Mucosa of rectum (tissue), 2 donors: ENCODE measurements around the gene ERRFI1.
"Not testable (repeated sequence)": the region's sequence is repeated elsewhere in the genome, so short reads cannot be mapped to it uniquely, and the experiment has no call there.

Source experiments
- H3K27ac ChIP-seq, 2 donors: one replicate each; pipeline ENCODE4 v1.7.0; 2013; ENCODE audit warnings: inconsistent platforms in 2 of 2, low read depth in 2 of 2, low read length in 2 of 2
- H3K27me3 ChIP-seq, 2 donors: one replicate each; pipeline ENCODE4 v1.7.0; 2013; ENCODE audit warnings: low read length in 2 of 2; ENCODE audit not compliant: control insufficient read depth in 2 of 2, insufficient read depth in 2 of 2
- H3K36me3 ChIP-seq, 2 donors: one replicate each; pipeline ENCODE4 v1.7.0; 2013; ENCODE audit warnings: low read length in 2 of 2; ENCODE audit not compliant: control insufficient read depth in 2 of 2, insufficient read depth in 2 of 2
- H3K4me1 ChIP-seq, 2 donors: one replicate each; pipeline ENCODE4 v1.7.0; 2013; ENCODE audit warnings: low read length in 2 of 2, mild to moderate bottlenecking in 1 of 2; ENCODE audit not compliant: control insufficient read depth in 2 of 2, insufficient read depth in 2 of 2
- H3K4me3 ChIP-seq, 2 donors: one replicate each; pipeline ENCODE4 v1.7.0; 2013; ENCODE audit warnings: low read length in 2 of 2
- H3K9ac ChIP-seq, 2 donors: one replicate each; pipeline ENCODE4 v1.7.0; 2013; ENCODE audit warnings: low read length in 2 of 2, low read depth in 1 of 2, mild to moderate bottlenecking in 1 of 2
- H3K9me3 ChIP-seq, 2 donors: one replicate each; pipeline ENCODE4 v1.7.0; 2013; ENCODE audit warnings: low read length in 2 of 2; ENCODE audit not compliant: control insufficient read depth in 2 of 2
- donor health status: healthy.
- donor health status: Normal muscosa, but diverticular disease.

The ERRFI1 gene

DNA sequence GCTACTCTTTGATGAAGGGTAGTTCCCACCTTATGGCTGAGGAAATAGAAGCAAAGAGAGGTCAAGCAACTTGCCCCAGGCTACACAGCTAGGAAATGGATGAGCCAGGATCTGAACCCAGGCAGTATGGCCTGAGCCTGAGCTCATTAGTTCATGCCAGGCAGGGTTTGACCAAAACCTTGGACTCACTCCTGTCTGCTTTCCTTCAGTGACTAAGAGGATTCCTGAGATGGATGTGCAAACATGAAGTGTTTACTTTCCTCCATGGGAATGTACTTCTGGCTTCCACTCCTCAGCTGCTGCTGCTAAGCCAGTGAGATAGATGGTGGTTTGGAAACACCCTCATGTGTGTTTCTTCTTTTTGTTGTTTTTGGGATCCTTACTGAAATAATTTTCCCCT is 35.1 kb upstream of the ERRFI1 start:
- H3K27me3 ChIP-seq: no peaks in the 10 kb centered on the region
- H3K36me3 ChIP-seq: no peaks in the 10 kb centered on the region
- H3K27ac ChIP-seq: peak overlapping the region in 1 of 2 donors; percentile 61
- H3K9ac ChIP-seq: no peak overlapping the region
- H3K9me3 ChIP-seq: no peaks in the 10 kb centered on the region
- H3K4me1 ChIP-seq: peaks cover 0 to 4% of the 10 kb centered on the region in 2 donors
- no peak overlapping the region for H3K4me3 ChIP-seq

DNA sequence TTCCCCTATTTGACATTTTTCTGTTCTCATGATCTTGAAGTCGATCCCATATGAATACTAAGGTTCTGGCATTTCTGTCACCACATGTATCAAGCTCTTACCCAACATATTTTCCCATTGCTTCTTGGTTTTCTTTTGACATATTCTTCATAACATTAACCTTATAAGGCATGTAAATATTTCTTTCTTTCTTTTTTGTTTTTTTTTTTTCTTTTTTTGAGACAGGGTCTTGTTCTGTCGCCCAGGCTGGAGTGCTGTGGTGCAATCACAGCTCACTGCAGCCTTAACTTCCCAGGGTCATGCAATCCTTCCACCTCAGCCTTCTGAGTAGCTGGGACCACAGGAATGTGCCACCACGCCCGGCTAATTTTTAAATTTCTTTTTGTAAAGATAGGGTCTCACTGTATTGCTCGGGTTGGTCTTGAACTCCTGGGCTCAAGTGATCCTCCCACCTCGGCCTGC is 33.1 kb upstream of the ERRFI1 start:
- H3K27ac ChIP-seq: no peak overlapping the region

DNA sequence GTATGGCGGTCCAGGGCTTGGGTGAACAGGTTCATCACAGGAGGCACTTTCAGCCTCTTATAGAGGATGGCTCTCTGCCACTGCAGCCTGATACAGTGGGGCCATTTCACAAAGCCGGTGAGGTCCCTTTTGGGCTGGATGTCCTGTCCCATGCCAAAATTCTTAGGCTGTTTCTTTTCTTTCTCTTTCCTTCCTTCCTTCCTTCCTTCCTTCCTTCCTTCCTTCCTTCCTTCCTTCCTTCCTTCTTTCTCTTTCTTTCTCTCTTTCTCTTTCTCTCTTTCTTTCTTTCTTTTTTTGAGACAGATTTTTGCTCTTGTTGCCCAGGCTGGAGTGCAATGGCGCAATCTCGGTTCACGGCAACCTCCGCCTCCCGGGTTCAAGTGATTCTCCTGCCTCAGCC is 31.7 kb upstream of the ERRFI1 start:
- H3K27me3 ChIP-seq, H3K9ac ChIP-seq, H3K27ac ChIP-seq, H3K9me3 ChIP-seq, H3K36me3 ChIP-seq, H3K4me1 ChIP-seq, H3K4me3 ChIP-seq: not testable (repeated sequence)

More for the DNA sequence above, 33.1 kb upstream of the ERRFI1 start:
- Histone ChIP-seq H3K9me3 (no peaks in the 10 kb centered on the region), H3K4me1 (peaks cover 0 to 4% of the 10 kb centered on the region in 2 donors), H3K36me3 (no peaks in the 10 kb centered on the region), H3K27me3 (no peaks in the 10 kb centered on the region), H3K4me3 (no peak overlapping the region), H3K9ac (no peak overlapping the region)

DNA sequence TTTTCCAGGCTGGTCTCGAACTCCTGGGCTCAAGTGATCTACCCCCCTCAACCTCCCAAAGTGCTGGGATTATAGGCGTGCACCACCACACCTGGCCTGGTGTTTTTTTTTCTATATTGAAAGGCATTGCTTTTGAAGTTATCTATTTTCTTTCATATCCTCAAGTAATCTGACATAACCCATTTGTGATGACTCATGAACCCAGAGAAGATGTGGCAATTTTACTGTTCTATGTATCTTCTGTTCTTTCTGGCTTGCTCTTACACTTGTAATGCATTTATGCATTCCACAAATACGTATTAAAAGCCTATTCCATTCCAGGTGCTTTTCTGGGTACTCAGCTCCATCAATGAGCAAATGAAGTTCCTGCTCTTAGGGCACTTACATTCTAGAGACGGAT is 29.9 kb upstream of the ERRFI1 start:
- Histone ChIP-seq H3K4me3 (no peak overlapping the region), H3K9me3 (no peaks in the 10 kb centered on the region), H3K36me3 (no peaks in the 10 kb centered on the region), H3K9ac (no peak overlapping the region), H3K4me1 (no peaks in the 10 kb centered on the region), H3K27me3 (no peaks in the 10 kb centered on the region), H3K27ac (no peak overlapping the region)

DNA sequence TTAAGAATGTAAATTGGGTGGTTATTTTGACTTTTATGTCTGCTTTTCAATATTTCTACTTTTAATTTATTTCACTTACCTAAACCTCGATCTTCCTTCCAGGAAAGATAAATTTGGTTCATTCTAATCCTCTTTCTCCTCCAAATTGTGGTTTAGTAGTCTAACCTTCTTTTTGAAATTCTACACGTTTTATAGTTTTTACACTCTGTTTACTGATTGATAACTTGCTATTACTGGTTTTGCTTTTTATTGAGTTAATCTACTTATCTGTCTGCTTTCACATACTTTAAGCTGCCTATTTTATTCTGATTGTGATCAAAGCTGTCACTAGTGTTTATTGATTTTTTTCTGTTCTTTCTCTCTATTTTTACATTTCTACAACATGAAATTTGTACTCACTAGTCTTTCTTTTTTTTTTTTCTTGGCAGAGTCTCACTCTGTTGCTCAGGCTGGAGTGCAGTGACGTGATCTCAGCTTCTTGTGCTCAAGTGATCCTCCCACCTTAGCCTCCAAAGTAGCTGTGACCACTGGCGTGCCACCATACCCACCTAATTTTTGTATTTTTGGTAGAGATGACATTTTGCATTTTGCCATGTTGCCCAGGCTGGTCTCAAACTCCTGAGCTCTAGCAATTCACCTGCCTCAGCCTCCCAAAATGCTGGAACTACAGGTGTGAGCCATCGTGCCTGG is 27.9 kb upstream of the ERRFI1 start:
- Histone ChIP-seq H3K27ac (no peak overlapping the region), H3K4me1 (no peaks in the 10 kb centered on the region), H3K4me3 (no peak overlapping the region), H3K27me3 (no peaks in the 10 kb centered on the region), H3K36me3 (no peaks in the 10 kb centered on the region), H3K9ac (no peak overlapping the region), H3K9me3 (no peaks in the 10 kb centered on the region)

DNA sequence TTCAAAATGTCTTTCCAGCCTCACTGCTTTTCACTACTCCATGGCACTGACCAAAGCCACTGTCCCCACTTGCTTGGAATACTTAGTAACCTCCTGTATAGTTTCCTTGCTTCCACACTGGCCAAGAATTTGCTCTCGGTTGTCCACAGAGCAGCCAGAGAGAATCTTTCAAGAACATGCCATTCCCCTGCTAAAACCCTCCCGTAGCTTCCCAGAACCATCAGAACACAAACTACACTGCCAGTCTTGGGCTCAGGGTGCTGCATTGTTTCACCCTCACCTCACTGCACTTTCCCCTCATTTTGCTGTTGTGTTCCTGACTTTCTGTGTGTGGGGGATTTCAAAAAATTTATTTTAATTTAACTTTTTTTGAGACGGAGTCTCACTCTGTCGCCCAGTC is 25.5 kb upstream of the ERRFI1 start:
- H3K9me3 ChIP-seq: no peaks in the 10 kb centered on the region
- no peak overlapping the region for H3K27ac ChIP-seq

DNA sequence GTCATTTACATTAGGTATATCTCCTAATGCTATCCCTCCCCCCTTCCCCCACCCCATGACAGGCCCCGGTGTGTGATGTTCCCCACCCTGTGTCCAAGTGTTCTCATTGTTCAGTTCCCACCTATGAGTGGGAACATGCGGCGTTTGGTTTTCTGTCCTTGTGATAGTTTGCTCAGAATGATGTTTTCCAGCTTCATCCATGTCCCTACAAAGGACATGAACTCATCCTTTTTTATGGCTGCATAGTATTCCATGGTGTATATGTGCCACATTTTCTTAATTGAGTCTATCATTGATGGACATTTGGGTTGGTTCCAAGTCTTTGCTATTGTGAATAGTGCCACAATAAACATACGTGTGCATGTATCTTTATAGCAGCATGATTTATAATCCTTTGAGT is 23.1 kb upstream of the ERRFI1 start:
- H3K4me3 ChIP-seq, H3K4me1 ChIP-seq, H3K36me3 ChIP-seq, H3K27ac ChIP-seq, H3K9ac ChIP-seq, H3K9me3 ChIP-seq, H3K27me3 ChIP-seq: not testable (repeated sequence)

More for the DNA sequence above, 25.5 kb upstream of the ERRFI1 start:
- Histone ChIP-seq H3K4me1 (no peaks in the 10 kb centered on the region), H3K9ac (no peak overlapping the region), H3K27me3 (peaks cover 0 to 2% of the 10 kb centered on the region in 2 donors), H3K36me3 (no peaks in the 10 kb centered on the region), H3K4me3 (no peak overlapping the region)

DNA sequence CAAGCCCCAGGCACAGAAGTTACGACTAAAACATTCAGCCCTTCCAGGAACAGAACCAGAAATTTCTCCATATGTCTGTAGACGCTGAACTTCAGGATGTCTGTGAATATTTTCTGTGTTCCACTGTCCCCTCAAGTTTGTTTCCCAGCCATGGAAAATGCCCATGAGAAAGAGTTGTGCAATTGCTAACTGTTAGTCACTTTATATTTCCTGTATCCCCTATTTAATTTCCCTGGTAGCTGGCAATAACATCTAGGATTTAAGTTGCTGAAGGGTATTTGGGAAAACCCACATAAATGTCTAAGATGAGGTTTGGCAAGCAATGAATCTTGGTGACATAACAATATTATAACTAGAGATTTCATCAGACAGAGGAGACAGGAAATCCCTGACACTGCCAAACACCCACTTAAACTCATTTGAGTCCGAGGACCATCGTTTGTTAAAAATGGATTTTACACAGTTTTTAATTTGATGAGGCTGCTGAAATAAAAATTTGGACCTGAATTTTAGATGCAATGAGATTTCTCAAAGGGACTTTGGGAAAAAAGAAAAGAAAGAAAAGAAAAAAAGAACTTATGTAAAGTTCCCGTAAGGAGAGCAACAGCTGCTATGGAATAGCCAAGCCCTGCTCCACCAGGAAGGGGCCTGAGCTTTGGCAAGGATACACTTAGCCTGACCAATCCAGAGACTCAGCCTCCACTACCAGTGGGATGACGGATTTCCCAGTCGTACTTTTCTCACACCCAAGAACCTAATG is 21.8 kb upstream of the ERRFI1 start:
- H3K4me1 ChIP-seq: no peaks in the 10 kb centered on the region
- peak overlapping the region; percentile 11 to 16 for H3K27ac ChIP-seq
- no peaks in the 10 kb centered on the region for H3K36me3 ChIP-seq
- no peaks in the 10 kb centered on the region for H3K9me3 ChIP-seq
- no peak overlapping the region for H3K9ac ChIP-seq
- peaks cover 0 to 2% of the 10 kb centered on the region in 2 donors for H3K27me3 ChIP-seq
- no peak overlapping the region for H3K4me3 ChIP-seq

DNA sequence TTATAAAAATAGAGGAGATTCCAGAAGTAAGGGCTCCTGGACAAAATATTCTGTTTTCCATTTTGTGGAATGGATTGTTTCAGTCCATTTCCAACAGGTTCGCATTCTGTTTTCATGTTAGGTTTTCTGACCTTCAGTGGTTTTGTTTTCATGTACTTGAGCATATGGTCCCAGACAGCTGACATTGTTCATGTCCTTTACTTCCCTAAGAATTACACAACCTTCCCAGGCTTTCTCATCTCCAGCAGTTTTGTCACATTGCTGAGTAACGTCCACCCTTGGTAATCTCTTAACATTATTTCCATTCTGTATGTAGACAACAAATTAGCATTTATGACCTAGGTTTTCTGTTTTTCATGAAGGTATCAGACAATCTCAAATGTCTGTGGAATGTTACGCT is 21.0 kb upstream of the ERRFI1 start:
- H3K9me3 ChIP-seq: no peaks in the 10 kb centered on the region
- no peak overlapping the region for H3K9ac ChIP-seq
- no peaks in the 10 kb centered on the region for H3K4me1 ChIP-seq
- H3K36me3 ChIP-seq: no peaks in the 10 kb centered on the region
- peaks cover 0 to 2% of the 10 kb centered on the region in 2 donors for H3K27me3 ChIP-seq
- no peak overlapping the region for H3K4me3 ChIP-seq
- H3K27ac ChIP-seq: no peak overlapping the region

DNA sequence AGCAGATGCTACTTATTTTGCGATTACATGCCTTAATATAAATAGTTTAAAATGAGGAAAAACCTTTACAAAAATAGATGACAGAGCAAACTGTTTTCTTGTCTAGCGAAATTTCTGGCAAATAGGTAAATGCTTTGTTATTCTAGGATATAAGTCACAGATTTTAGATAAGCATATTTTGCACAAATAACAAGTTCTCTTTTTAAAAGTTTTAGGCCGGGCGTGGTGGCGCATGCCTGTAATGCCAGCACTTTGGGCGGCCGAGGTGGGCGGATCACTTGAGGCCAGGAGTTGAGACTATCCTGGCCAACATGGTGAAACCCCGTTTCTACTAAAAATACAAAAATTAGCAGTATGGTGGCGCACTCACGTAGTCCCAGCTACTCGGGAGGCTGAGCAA is 20.3 kb upstream of the ERRFI1 start:
- H3K9ac ChIP-seq: no peak overlapping the region
- peaks cover 0 to 2% of the 10 kb centered on the region in 2 donors for H3K27me3 ChIP-seq
- no peak overlapping the region for H3K27ac ChIP-seq
- no peaks in the 10 kb centered on the region for H3K4me1 ChIP-seq
- no peaks in the 10 kb centered on the region for H3K36me3 ChIP-seq
- H3K9me3 ChIP-seq: no peaks in the 10 kb centered on the region
- H3K4me3 ChIP-seq: no peak overlapping the region
